Activated CD4-positive, alpha-beta T cell treated with anti-CD3 and anti-CD28 coated beads, Interleukin-2, amount 10 ng/mL, durations not matched to agents 24 days and 14 days (primary cell): ENCODE measurements around the gene TM4SF18. TPM values are rescaled to one million over a fixed set of nuclear protein-coding genes. Genes with fewer than 3 reads are reported as not detected.

ENCODE experiments used
- DNase-seq: peaks from one replicate; pipeline ENCODE4 v3.0.0; 2022
- H3K27ac Mint-ChIP-seq: one replicate; pipeline ENCODE4 v1.8.0; 2022; ENCODE audit warnings: mild to moderate bottlenecking, mixed read lengths
- H3K27me3 Mint-ChIP-seq: one replicate; pipeline ENCODE4 v1.8.0; 2022; ENCODE audit warnings: mixed read lengths
- H3K36me3 Mint-ChIP-seq: one replicate; pipeline ENCODE4 v1.8.0; 2022; ENCODE audit warnings: low read depth, mild to moderate bottlenecking, mixed read lengths
- H3K4me1 Mint-ChIP-seq: one replicate; pipeline ENCODE4 v1.8.0; 2021; ENCODE audit warnings: mixed read lengths
- H3K4me3 Mint-ChIP-seq: one replicate; pipeline ENCODE4 v1.8.0; 2022; ENCODE audit warnings: mild to moderate bottlenecking, moderate library complexity, mixed read lengths
- H3K9me3 Mint-ChIP-seq: one replicate; pipeline ENCODE4 v1.8.0; 2021; ENCODE audit warnings: mixed read lengths
- intact Hi-C: fragments of 100-400 bp; cut with micrococcal nuclease; formaldehyde crosslinking; loops from one replicate; pipeline ENCODE4 v1.15.1; 2023
- total RNA-seq: library from RNA; stranded (reverse); gene quantifications from 2 replicates; pipeline ENCODE4 v1.2.3, GENCODE V29; 2022

Gene TM4SF18
- total RNA-seq, 1 donor from 2014 or later, result not detected

DNA sequence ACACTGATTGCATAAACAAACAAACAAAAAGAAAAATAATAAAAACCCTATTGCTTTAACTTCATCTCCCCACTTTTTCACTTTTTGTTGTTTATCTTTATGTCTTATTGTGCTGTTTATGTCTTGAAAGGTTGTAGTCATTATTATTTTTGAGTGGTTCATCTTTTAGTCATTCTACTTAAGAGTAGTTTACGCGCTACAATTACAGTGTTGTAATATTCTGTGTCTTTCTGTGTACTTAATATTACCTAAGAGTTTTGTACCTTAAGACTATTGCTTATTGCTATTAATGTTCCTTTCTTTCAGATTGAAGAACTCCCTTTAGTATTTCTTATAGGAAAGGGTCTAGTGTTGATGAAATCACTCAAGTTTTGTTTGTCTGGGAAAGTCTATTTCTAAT is 28.1 kb downstream of the TM4SF18 start:
- Mint-ChIP-seq H3K9me3 (peaks cover 3% of the 10 kb centered on the region), H3K27ac (no peak overlapping the region), H3K4me1 (no peaks in the 10 kb centered on the region), H3K4me3 (no peak overlapping the region), H3K36me3 (no peaks in the 10 kb centered on the region), H3K27me3 (peaks cover 42% of the 10 kb centered on the region)
- no peak for DNase-seq
- intact Hi-C loops, result no loop called here

DNA sequence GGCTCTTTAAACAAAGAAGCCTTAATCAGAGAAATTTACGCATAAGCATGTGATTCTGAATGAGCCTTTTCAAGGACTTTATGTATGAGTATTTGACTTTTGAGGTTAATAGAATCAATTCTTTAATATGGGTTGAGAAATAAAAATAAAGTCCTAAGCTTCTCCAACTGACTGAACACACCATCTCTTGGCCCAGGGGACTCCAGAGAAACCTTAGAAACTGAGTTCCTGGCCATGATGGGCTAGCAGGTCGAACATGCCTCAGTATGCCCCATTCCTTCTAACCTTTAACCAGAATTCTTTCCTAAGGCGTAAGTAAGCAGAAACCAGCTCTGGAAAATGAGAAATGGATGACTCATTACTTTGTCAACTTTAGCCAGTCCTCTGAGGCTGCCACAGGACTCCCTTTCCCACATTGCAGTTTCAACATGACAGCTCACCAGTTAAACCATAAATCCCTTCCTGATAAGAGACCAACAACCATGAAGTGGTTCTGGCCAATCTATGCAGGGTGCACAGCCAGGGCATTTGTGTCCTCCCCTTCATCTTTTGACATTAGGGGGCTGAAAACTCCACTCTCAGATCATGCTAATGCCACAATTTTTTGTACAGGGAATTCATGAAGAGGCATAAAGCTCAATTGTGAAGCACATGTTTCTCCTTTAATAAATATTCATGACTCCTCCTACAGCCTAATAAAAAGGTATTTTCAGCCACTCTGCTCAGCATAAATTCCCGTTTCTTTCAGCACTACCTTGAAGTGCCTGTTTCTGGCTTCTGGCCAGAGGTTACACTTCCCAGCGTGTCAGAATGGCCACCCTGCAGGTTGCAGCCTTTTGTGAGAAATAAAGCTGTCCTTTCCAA is 33.3 kb downstream of the TM4SF18 start:
- peaks cover 4% of the 10 kb centered on the region for H3K4me1 Mint-ChIP-seq
- peak; percentile 49 for DNase-seq
- peaks cover 45% of the 10 kb centered on the region for H3K27me3 Mint-ChIP-seq
- intact Hi-C loops, result no loop called here
- H3K9me3 Mint-ChIP-seq, result no peaks in the 10 kb centered on the region
- no peak overlapping the region for H3K4me3 Mint-ChIP-seq
- H3K36me3 Mint-ChIP-seq, result no peaks in the 10 kb centered on the region
- no peak overlapping the region for H3K27ac Mint-ChIP-seq

DNA sequence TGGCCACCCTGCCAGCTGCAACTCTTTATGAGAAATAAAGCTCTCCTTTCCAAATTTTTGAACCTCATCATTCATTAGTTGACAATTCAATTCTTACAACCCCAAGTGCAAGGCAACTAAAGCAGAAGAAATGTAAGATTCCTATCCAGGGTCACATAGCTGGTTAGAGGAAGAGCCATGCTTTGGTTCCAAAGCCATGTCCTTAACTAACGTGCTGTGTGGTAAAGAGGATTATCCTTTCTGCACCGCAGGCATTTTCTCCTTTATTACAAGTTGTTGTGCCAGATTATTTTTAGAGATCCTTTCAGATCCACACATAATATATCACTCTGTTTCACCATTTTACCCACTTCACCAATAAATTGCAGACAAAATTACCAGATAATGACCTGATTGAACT is 36.5 kb downstream of the TM4SF18 start:
- no peak overlapping the region for H3K4me3 Mint-ChIP-seq
- H3K9me3 Mint-ChIP-seq, result no peaks in the 10 kb centered on the region
- peaks cover 4% of the 10 kb centered on the region for H3K4me1 Mint-ChIP-seq
- peaks cover 21% of the 10 kb centered on the region for H3K27me3 Mint-ChIP-seq
- no peaks in the 10 kb centered on the region for H3K36me3 Mint-ChIP-seq
- intact Hi-C loops, result no loop called here
- DNase-seq, result no peak
- H3K27ac Mint-ChIP-seq, result no peak overlapping the region

DNA sequence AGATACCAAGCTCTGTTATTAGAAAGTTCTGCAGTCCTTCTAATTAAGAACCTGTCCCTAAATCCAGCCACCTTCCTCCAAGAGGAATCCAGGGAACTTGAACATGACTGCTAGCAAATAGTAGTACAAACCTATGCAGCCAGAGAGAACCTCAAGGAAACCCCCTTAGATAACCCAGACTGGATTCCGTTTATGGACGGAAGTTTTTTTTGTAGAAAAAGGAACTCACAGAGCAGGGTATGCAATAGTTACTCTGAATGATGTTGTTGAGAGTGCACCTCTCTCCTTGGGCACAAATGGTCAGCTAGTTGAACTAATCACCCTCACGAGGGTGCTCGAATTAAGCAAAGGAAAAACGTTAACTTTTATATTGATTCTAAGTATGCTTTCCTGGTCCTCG is 40.8 kb downstream of the TM4SF18 start:
- Mint-ChIP-seq H3K27ac (no peak overlapping the region), H3K27me3 (peaks cover 12% of the 10 kb centered on the region), H3K4me3 (no peak overlapping the region), H3K36me3 (no peaks in the 10 kb centered on the region), H3K4me1 (no peaks in the 10 kb centered on the region), H3K9me3 (no peaks in the 10 kb centered on the region)
- no peak for DNase-seq
- intact Hi-C loops, result no loop called here

DNA sequence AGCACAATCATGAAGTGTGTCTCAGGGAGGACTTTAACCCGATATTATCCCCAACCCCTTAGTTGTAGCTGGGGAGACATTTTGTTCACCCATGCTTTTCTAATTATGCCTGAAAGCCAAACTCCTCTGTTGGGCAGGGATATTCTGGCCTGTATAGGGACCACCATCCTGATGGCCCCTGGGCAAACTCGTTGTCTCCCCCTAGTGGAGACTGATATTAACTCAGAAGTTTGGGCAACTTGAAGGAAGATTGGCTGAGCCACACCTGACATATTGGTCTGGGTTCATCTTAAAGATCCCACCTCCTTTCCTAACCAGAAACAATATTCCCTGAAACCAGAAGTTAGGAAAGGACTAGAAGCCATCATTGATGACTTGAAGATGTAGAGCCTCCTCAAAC is 42.3 kb downstream of the TM4SF18 start:
- Mint-ChIP-seq H3K27ac (no peak overlapping the region), H3K4me1 (no peaks in the 10 kb centered on the region), H3K4me3 (no peak overlapping the region), H3K9me3 (no peaks in the 10 kb centered on the region), H3K27me3 (peaks cover 8% of the 10 kb centered on the region), H3K36me3 (no peaks in the 10 kb centered on the region)
- intact Hi-C loops, result no loop called here
- DNase-seq, result peak; percentile 71

DNA sequence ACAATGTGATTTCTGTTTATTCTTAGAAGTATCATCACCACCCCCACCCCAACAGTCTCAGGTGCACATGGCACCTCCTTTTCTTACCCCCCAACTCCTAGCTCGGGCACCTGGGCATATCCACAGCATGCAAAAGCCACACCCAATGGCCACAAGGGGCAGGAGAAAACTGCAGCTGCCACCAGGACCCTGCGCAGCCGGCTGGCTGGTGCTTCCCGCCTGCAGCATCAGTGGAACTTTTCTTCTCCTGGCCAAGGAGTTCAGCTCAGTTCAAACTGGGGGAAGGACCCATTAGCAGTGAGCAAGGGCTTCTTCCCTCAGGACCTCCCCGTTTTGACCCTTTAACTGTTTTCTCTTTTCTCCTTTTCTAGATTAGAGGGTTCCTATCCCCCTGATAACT is 44.8 kb downstream of the TM4SF18 start:
- Mint-ChIP-seq H3K36me3 (no peaks in the 10 kb centered on the region), H3K4me1 (no peaks in the 10 kb centered on the region), H3K27me3 (peaks cover 3% of the 10 kb centered on the region), H3K4me3 (no peak overlapping the region), H3K9me3 (no peaks in the 10 kb centered on the region), H3K27ac (no peak overlapping the region)
- no peak for DNase-seq
- intact Hi-C loops, result no loop called here

DNA sequence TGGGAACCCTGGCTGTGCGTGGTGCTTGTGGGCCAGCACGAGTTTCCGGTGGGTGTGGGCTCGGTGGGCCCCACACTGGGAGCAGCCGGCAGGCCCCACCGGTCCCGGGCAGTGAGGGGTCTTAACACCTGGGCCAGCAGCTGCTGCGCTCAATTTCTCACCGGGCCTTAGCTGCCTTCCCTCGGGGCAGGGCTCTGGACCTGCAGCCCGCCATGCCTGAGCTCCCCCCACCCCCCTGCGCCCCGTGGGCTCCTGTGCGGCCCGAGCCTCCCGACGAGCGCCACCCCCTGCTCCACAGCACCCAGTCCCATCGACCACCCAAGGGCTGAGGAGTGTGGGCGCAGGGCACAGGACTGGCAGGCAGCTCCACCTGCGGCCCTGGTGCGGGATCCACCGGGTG is 49.4 kb downstream of the TM4SF18 start:
- intact Hi-C loops, result no loop called here
- H3K27ac Mint-ChIP-seq, result no peak overlapping the region
- DNase-seq, result no peak
- H3K36me3 Mint-ChIP-seq, result no peaks in the 10 kb centered on the region
- no peaks in the 10 kb centered on the region for H3K9me3 Mint-ChIP-seq
- no peaks in the 10 kb centered on the region for H3K4me1 Mint-ChIP-seq
- H3K4me3 Mint-ChIP-seq, result no peak overlapping the region
- peaks cover 3% of the 10 kb centered on the region for H3K27me3 Mint-ChIP-seq

DNA sequence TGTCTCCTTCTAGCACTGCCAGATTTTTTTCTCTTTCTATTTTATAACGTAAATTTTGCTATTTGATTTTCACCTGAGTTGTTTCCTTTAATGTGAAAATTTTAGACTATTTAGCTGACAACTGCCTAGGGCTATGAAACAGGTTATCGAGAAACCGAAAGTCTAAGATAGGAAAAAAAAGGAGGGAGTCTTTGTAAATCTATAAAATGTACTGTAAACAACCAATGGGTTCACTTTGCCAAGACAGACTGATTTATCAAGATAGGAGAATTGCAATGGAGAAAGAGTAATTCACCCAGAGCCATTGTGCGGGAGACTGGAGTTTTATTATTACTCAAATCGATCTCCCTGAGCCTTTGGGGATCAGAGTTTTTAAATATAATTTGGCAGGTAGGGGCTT is 50.0 kb downstream of the TM4SF18 start:
- Mint-ChIP-seq H3K36me3 (no peaks in the 10 kb centered on the region), H3K9me3 (no peaks in the 10 kb centered on the region), H3K27ac (no peak overlapping the region), H3K4me1 (no peaks in the 10 kb centered on the region), H3K27me3 (peaks cover 3% of the 10 kb centered on the region), H3K4me3 (no peak overlapping the region)
- no peak for DNase-seq
- intact Hi-C loops, result no loop called here

DNA sequence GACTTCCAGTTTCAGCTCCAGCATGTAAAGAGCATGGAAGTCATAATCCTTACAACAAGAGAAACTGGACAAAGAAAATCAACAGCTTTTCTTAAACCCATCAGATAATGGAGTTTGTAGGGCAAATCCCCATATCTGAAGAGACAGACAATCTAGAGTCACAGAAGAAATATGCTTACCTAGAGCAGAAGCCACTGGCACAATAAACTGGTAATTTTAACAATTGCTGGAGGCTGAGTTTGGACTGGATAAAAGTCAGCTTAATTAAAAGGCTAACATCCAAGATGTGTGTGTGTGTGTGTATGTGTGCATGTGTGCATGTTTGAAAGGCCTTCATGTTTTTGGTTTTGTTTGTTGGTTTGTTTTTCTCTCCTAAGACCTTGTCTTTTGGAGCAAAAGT is 50.6 kb downstream of the TM4SF18 start:
- Mint-ChIP-seq H3K27me3 (no peaks in the 10 kb centered on the region), H3K4me1 (peaks cover under 1% of the 10 kb centered on the region), H3K36me3 (no peaks in the 10 kb centered on the region), H3K9me3 (no peaks in the 10 kb centered on the region), H3K27ac (no peak overlapping the region), H3K4me3 (no peak overlapping the region)
- intact Hi-C loops, result no loop called here
- no peak for DNase-seq

DNA sequence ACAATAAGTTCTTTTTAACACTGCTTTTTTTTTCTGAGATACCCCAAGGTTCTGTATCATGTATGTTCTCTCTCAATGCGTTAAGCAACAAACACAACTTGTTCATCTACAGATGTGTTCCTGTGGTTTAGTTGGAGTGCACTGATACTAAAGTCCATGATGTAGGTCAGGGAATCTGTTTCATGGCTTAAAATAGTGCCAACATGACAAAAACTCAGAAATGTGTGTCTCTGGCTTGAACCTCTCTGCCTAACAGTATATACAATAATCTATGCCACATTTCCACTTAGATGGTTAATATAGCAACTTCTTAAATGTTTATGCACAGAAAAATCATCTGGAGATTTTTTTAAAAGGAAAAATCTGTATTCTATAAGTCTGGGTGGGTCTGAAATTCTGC is 51.1 kb downstream of the TM4SF18 start:
- intact Hi-C loops, result no loop called here
- H3K27ac Mint-ChIP-seq, result no peak overlapping the region

DNA sequence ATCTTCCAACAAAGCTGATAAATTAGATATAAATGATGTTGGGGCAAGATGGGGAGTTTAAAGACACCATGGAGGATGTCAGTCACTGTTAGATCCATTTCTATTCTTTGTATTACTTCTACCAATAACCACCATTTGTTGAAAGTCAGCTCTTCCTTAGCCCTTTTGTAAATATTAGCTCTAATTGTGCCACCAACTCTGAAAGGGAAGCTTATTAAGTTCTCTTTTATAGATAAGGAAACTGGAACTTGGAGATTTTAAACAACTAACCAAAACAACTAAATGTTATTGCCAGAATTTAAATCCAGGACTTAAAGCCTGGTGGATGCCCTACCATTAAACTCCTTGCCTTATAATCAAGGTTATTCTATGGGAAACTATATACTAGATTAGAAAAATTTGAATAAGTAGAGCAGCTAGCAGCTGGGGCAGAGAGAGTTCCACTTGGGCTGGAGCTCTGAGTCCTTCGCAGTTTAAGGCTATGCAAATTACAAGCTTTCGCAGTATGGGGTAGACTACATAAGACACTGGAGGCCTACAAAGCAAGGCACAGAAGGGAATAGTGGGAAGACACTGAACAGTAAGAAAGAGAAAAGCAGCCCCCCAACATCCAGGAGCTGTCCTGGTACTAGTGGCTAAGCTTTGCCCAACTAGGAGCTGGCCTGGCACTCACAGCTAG is 52.6 kb downstream of the TM4SF18 start:
- no peak overlapping the region for H3K27ac Mint-ChIP-seq
- H3K4me3 Mint-ChIP-seq, result no peak overlapping the region
- DNase-seq, result no peak
- intact Hi-C loops, result no loop called here
- no peaks in the 10 kb centered on the region for H3K9me3 Mint-ChIP-seq
- H3K4me1 Mint-ChIP-seq, result peaks cover 10% of the 10 kb centered on the region
- H3K36me3 Mint-ChIP-seq, result no peaks in the 10 kb centered on the region
- no peaks in the 10 kb centered on the region for H3K27me3 Mint-ChIP-seq

More for the DNA sequence above, 51.1 kb downstream of the TM4SF18 start:
- peaks cover 5% of the 10 kb centered on the region for H3K4me1 Mint-ChIP-seq
- H3K27me3 Mint-ChIP-seq, result no peaks in the 10 kb centered on the region
- no peak overlapping the region for H3K4me3 Mint-ChIP-seq
- no peaks in the 10 kb centered on the region for H3K9me3 Mint-ChIP-seq
- no peak for DNase-seq
- H3K36me3 Mint-ChIP-seq, result no peaks in the 10 kb centered on the region

DNA sequence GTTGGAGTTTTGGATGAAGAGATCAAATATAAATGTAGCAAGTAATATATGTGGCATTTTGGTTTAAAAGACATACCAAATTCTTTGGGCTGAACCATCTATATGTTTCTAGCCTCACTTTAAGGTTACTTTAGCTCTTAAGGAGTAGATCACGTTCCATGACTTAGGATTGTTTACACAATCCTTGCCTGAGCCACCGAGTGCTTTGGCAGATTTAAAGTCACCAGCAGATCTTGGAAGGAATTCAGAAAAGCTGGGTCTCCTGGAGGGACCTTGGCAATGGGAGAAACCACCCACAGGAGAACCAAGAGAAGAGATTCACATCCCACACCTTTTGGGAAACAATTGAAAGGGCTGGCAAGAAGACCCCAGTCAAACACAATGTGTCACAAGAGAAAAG is 54.5 kb downstream of the TM4SF18 start:
- no peak for DNase-seq
- Mint-ChIP-seq H3K27me3 (no peaks in the 10 kb centered on the region), H3K36me3 (no peaks in the 10 kb centered on the region), H3K27ac (no peak overlapping the region), H3K4me3 (no peak overlapping the region), H3K9me3 (no peaks in the 10 kb centered on the region), H3K4me1 (peaks cover 10% of the 10 kb centered on the region)
- intact Hi-C loops, result loop anchor here (5.0 kb wide), 1 partner anchor 417 kb away; no protein-coding TSS in a partner anchor

DNA sequence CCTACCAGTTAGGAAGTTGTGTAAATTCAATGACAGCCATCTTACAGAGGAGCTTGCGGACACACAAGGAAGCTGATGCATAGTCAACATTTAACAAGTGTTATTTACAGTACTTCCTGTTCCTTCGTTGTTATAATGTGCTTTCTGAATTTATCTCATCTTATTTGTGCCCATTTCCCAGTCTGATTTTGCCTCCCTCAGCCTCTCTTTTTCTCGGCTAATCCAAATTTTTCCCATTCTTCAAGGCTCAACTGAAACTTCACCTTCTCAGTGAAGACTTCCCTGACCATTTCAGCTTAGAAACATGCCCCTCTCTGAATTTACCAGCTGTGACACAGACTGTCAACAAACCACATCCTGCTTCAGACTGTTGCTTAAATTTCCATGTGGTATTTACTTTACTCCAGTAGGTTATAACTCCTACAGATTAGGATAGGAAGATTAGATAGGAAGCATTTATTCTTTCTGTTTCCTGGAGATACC is 56.1 kb downstream of the TM4SF18 start:
- Mint-ChIP-seq H3K9me3 (no peaks in the 10 kb centered on the region), H3K27ac (peak overlapping the region; percentile 84), H3K4me3 (peak overlapping the region; percentile 65), H3K36me3 (no peaks in the 10 kb centered on the region), H3K4me1 (peaks cover 12% of the 10 kb centered on the region), H3K27me3 (no peaks in the 10 kb centered on the region)
- intact Hi-C loops, result loop anchor here (5.0 kb wide), 1 partner anchor 415 kb away; no protein-coding TSS in a partner anchor
- peak; percentile 75 for DNase-seq

DNA sequence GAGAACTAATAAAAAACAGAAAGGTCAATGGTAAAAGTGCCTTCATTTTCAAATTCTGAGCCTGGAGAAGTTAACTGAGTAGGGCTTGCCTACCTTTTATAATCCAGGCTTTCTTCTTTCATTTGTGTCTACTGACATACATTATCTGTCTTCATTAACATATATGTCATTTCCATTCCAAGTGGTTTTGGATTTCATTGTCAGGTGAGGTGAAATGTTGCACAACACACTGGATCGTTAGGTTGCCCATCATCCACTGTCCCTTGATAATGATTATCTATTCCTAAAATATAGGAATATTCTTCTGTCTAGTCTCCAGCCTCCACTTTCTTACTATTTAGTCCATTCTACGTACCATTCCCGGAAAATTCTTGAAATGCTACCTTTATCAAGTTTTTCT is 56.8 kb downstream of the TM4SF18 start:
- intact Hi-C loops, result loop anchor here (5.0 kb wide), 1 partner anchor 414 kb away; no protein-coding TSS in a partner anchor
- peaks cover 12% of the 10 kb centered on the region for H3K4me1 Mint-ChIP-seq
- H3K9me3 Mint-ChIP-seq, result no peaks in the 10 kb centered on the region
- DNase-seq, result no peak
- no peaks in the 10 kb centered on the region for H3K36me3 Mint-ChIP-seq
- H3K4me3 Mint-ChIP-seq, result no peak overlapping the region
- peaks cover 2% of the 10 kb centered on the region for H3K27me3 Mint-ChIP-seq
- no peak overlapping the region for H3K27ac Mint-ChIP-seq
